SH-SY5Y (cell line): Measurements from ENCODE around the gene NLRX1.

Source experiments
- GATA2 ChIP-seq: IDR thresholded peaks from 2 replicates; pipeline ENCODE4 v1.6.1; 2011; ENCODE audit warnings: mild to moderate bottlenecking, low read depth, low read length
- GATA3 ChIP-seq: IDR thresholded peaks from 2 replicates; pipeline ENCODE4 v1.6.1; 2011; ENCODE audit warnings: low read depth, mild to moderate bottlenecking, low read length, moderate library complexity

GRCh38 chr11:119175493-119176077, 7.1 kb downstream of the NLRX1 start:
- TF ChIP-seq GATA2 (no peak), GATA3 (no peak)
